GM18519 (cell line): ENCODE results near the gene PTPRH.

Source experiments
- ATAC-seq: cut with Tn5 transposase; IDR thresholded peaks from one replicate; pipeline ENCODE4 v1.9.1; 2021; ENCODE audit warnings: mild to moderate bottlenecking, moderate library complexity; ENCODE audit not compliant: unreplicated experiment, low FRiP score

The PTPRH gene

GRCh38 chr19:55245236-55245904 lies 36.1 kb upstream of the PTPRH start:
- no peak for ATAC-seq

- no peak for ATAC-seq
Measured at GRCh38 chr19:55244004-55244680, 34.8 kb upstream of the PTPRH start.

GRCh38 chr19:55242517-55242916 lies 33.2 kb upstream of the PTPRH start:
- no peak for ATAC-seq

GRCh38 chr19:55241935-55242464 lies 32.7 kb upstream of the PTPRH start:
- ATAC-seq = no peak

- ATAC-seq = no peak
Measured at GRCh38 chr19:55241143-55241934, 32.0 kb upstream of the PTPRH start.

GRCh38 chr19:55240713-55241020 lies 31.4 kb upstream of the PTPRH start:
- no peak for ATAC-seq

- no peak for ATAC-seq
Measured at GRCh38 chr19:55239004-55239403, 29.7 kb upstream of the PTPRH start.

GRCh38 chr19:55238030-55238429 lies 28.7 kb upstream of the PTPRH start:
- ATAC-seq = no peak

- no peak for ATAC-seq
Measured at GRCh38 chr19:55232986-55233385, 23.7 kb upstream of the PTPRH start.

GRCh38 chr19:55232286-55232602 lies 22.9 kb upstream of the PTPRH start:
- ATAC-seq = no peak

- ATAC-seq = no peak
Measured at GRCh38 chr19:55231391-55232285, 22.3 kb upstream of the PTPRH start.

GRCh38 chr19:55230780-55231179 lies 21.5 kb upstream of the PTPRH start:
- ATAC-seq = no peak

GRCh38 chr19:55230329-55230728 lies 21.0 kb upstream of the PTPRH start:
- no peak for ATAC-seq

- no peak for ATAC-seq
Measured at GRCh38 chr19:55229789-55230182, 20.5 kb upstream of the PTPRH start.

GRCh38 chr19:55229145-55229788 lies 20.0 kb upstream of the PTPRH start:
- no peak for ATAC-seq

- ATAC-seq = no peak
Measured at GRCh38 chr19:55228403-55229031, 19.2 kb upstream of the PTPRH start, which contains the start of gene TMEM86B. TSS of gene TMEM86B (minus strand) at chr19:55228763. CDS start at chr19:55228741, 22 bp downstream.

GRCh38 chr19:55228015-55228391 lies 18.7 kb upstream of the PTPRH start:
- ATAC-seq = no peak

GRCh38 chr19:55227241-55228014 lies 18.1 kb upstream of the PTPRH start:
- ATAC-seq = no peak

- no peak for ATAC-seq
Measured at GRCh38 chr19:55226788-55227187, 17.5 kb upstream of the PTPRH start.
